H9 (cell line): ENCODE data around the gene B3GNT7. TPM values are rescaled to one million over a fixed set of nuclear protein-coding genes. Genes with fewer than 3 reads are reported as not detected.

ENCODE experiments used
- DNase-seq: peaks from one replicate; pipeline ENCODE4 v3.0.0-alpha.2; 2017
- H2AFZ ChIP-seq: one replicate; pipeline ENCODE4 v1.6.1; 2013; ENCODE audit warnings: mild to moderate bottlenecking, low read length, control low read depth, moderate library complexity
- H2AK5ac ChIP-seq: 2 replicates; pipeline ENCODE4 v1.6.1; 2013; ENCODE audit warnings: low read length, control low read depth, mixed read lengths; ENCODE audit not compliant: insufficient read length
- H2BK120ac ChIP-seq: one replicate; pipeline ENCODE4 v1.6.1; 2013; ENCODE audit warnings: low read depth, mild to moderate bottlenecking, low read length, control low read depth, inconsistent platforms; ENCODE audit not compliant: poor library complexity, severe bottlenecking
- H2BK12ac ChIP-seq: 2 replicates; pipeline ENCODE4 v1.6.1; 2013; ENCODE audit warnings: low read length, control low read depth, mixed read lengths, low read depth; ENCODE audit not compliant: insufficient read length
- H2BK15ac ChIP-seq: 2 replicates; pipeline ENCODE4 v1.6.1; 2013; ENCODE audit warnings: low read depth, low read length, control low read depth
- H2BK20ac ChIP-seq: one replicate; pipeline ENCODE4 v1.6.1; 2013; ENCODE audit warnings: low read depth, mild to moderate bottlenecking, low read length, control low read depth, inconsistent platforms; ENCODE audit not compliant: poor library complexity, severe bottlenecking
- H2BK5ac ChIP-seq: 2 replicates; pipeline ENCODE4 v1.6.1; 2013; ENCODE audit warnings: low read length, control low read depth, mixed read lengths; ENCODE audit not compliant: insufficient read length
- H3K14ac ChIP-seq: 2 replicates; pipeline ENCODE4 v1.6.1; 2013; ENCODE audit warnings: low read length, control low read depth; ENCODE audit not compliant: insufficient read depth
- H3K18ac ChIP-seq: 2 replicates; pipeline ENCODE4 v1.6.1; 2013; ENCODE audit warnings: low read depth, mild to moderate bottlenecking, mixed read lengths, low read length, control low read depth; ENCODE audit not compliant: insufficient read length
- H3K23ac ChIP-seq: 2 replicates; pipeline ENCODE4 v1.6.1; 2013; ENCODE audit warnings: low read length, control low read depth, mixed read lengths, low read depth; ENCODE audit not compliant: insufficient read length
- H3K23me2 ChIP-seq: 2 replicates; pipeline ENCODE4 v1.6.1; 2013; ENCODE audit warnings: low read depth, mild to moderate bottlenecking, mixed read lengths, low read length, control low read depth; ENCODE audit not compliant: insufficient read length, poor library complexity, severe bottlenecking
- H3K27ac ChIP-seq: 2 replicates; pipeline ENCODE4 v1.5.1; 2013; ENCODE audit warnings: low read length, control low read depth, mixed read lengths, low read depth; ENCODE audit not compliant: insufficient read length
- H3K27me3 ChIP-seq: 2 replicates; pipeline ENCODE4 v1.6.1; 2013; ENCODE audit warnings: low read length, control low read depth, inconsistent platforms; ENCODE audit not compliant: insufficient read depth
- H3K4ac ChIP-seq: 2 replicates; pipeline ENCODE4 v1.6.1; 2013; ENCODE audit warnings: low read depth, mild to moderate bottlenecking, control low read depth, inconsistent platforms, low read length, moderate library complexity
- H3K4me1 ChIP-seq: 2 replicates; pipeline ENCODE4 v1.6.1; 2013; ENCODE audit warnings: low read length, control low read depth, inconsistent platforms; ENCODE audit not compliant: insufficient read depth
- H3K4me2 ChIP-seq: 2 replicates; pipeline ENCODE4 v1.6.1; 2013; ENCODE audit warnings: low read length, control low read depth, mixed read lengths; ENCODE audit not compliant: insufficient read length, insufficient read depth
- H3K56ac ChIP-seq: 2 replicates; pipeline ENCODE4 v1.6.1; 2013; ENCODE audit warnings: low read depth, mild to moderate bottlenecking, mixed read lengths, low read length, control low read depth; ENCODE audit not compliant: insufficient read length
- H3K79me1 ChIP-seq: 2 replicates; pipeline ENCODE4 v1.6.1; 2013; ENCODE audit warnings: low read depth, mild to moderate bottlenecking, moderate library complexity, low read length, control low read depth, inconsistent platforms; ENCODE audit not compliant: insufficient read depth, poor library complexity, severe bottlenecking
- H3K79me2 ChIP-seq: 2 replicates; pipeline ENCODE4 v1.6.1; 2013; ENCODE audit warnings: low read length, control low read depth, inconsistent platforms; ENCODE audit not compliant: insufficient read depth
- H3K9ac ChIP-seq: 2 replicates; pipeline ENCODE4 v1.6.1; 2013; ENCODE audit warnings: low read length, control low read depth, mixed read lengths; ENCODE audit not compliant: insufficient read length; ENCODE audit errors: extremely low read depth
- H3K9me3 ChIP-seq: one replicate; pipeline ENCODE4 v1.6.1; 2013; ENCODE audit warnings: low read depth, low read length, inconsistent platforms; ENCODE audit not compliant: control insufficient read depth
- H3T11ph ChIP-seq: one replicate; pipeline ENCODE4 v1.6.1; 2013; ENCODE audit warnings: mild to moderate bottlenecking, low read length, control low read depth, inconsistent platforms
- H4K20me1 ChIP-seq: one replicate; pipeline ENCODE4 v1.6.1; 2013; ENCODE audit not compliant: control insufficient read depth, insufficient read length, insufficient read depth
- H4K5ac ChIP-seq: 2 replicates; pipeline ENCODE4 v1.6.1; 2013; ENCODE audit warnings: low read depth, mild to moderate bottlenecking, mixed read lengths, low read length, control low read depth; ENCODE audit not compliant: insufficient read length
- H4K8ac ChIP-seq: replicated peaks from 2 replicates; pipeline ENCODE4 v1.6.1; 2013; ENCODE audit warnings: low read length, control low read depth, mixed read lengths, low read depth; ENCODE audit not compliant: insufficient read length
- H4K91ac ChIP-seq: 2 replicates; pipeline ENCODE4 v1.6.1; 2013; ENCODE audit warnings: low read depth, mild to moderate bottlenecking, moderate library complexity, mixed read lengths, low read length, control low read depth; ENCODE audit not compliant: insufficient read length
- H3K27ac Mint-ChIP-seq, 3 experiments: 2 replicates in 2 of 3; 3 replicates in 1 of 3; pipeline ENCODE4 v1.8.0; 2020 to 2021; ENCODE audit warnings: mixed read lengths in 3 of 3, mild to moderate bottlenecking in 1 of 3, moderate library complexity in 1 of 3
- H3K27me3 Mint-ChIP-seq: 2 replicates; pipeline ENCODE4 v1.8.0; 2021; ENCODE audit warnings: low read depth, mild to moderate bottlenecking, moderate library complexity, mixed read lengths
- H3K36me3 Mint-ChIP-seq, 3 experiments: 2 replicates in 2 of 3; 3 replicates in 1 of 3; pipeline ENCODE4 v1.8.0; 2020 to 2021; ENCODE audit warnings: low read depth in 3 of 3, mixed read lengths in 3 of 3; ENCODE audit not compliant: insufficient read depth in 1 of 3
- H3K4me1 Mint-ChIP-seq, 2 experiments: 2 replicates each; pipeline ENCODE4 v1.8.0; 2020; ENCODE audit warnings: mixed read lengths in 2 of 2
- H3K4me3 Mint-ChIP-seq, 2 experiments: 2 replicates in 1 of 2; 3 replicates in 1 of 2; pipeline ENCODE4 v1.8.0; 2020 to 2021; ENCODE audit warnings: mild to moderate bottlenecking in 2 of 2, mixed read lengths in 2 of 2, moderate library complexity in 1 of 2
- H3K9me3 Mint-ChIP-seq, 2 experiments: 2 replicates in 1 of 2; 3 replicates in 1 of 2; pipeline ENCODE4 v1.8.0; 2020; ENCODE audit warnings: mild to moderate bottlenecking in 2 of 2, mixed read lengths in 2 of 2, moderate library complexity in 1 of 2
- WGBS: extraction: QIAGEN DNeasy Blood & Tissue Kit; methylation state at CpG from one replicate; pipeline ENCODE4 v1.1.7; 2013; ENCODE audit warnings: missing lambda C conversion rate, low lambda C conversion rate, mixed read lengths; ENCODE audit not compliant: insufficient read length; ENCODE audit errors: extremely low coverage; 5-methylcytosine and 5-hydroxymethylcytosine counted together
- total RNA-seq: library from RNA; stranded (reverse); gene quantifications from 2 replicates; pipeline ENCODE4 v1.2.1, GENCODE V29; 2021
- TF ChIP-seq, protein P1 (sequence below): fragments of 200-600 bp; sonication (generic); conservative IDR thresholded peaks from 3 replicates; pipeline ENCODE4 v1.8.0; 2021; ENCODE audit warnings: antibody characterized with exemption, mild to moderate bottlenecking

Gene B3GNT7
- total RNA-seq, 1 experiment from 2014 or later = 42.2 TPM

GRCh38 chr2:231384109-231384435 lies 11.4 kb upstream of the B3GNT7 start:
- Histone ChIP-seq H3K9ac (no peak overlapping the region), H2AK5ac (no peak overlapping the region), H3K56ac (no peak overlapping the region), H3T11ph (no peak overlapping the region), H3K27me3 (no peaks in the 10 kb centered on the region), H3K79me2 (no peaks in the 10 kb centered on the region), H4K8ac (no peak overlapping the region), H3K27ac (no peak overlapping the region), H3K4me1 (no peaks in the 10 kb centered on the region), H4K5ac (no peak overlapping the region), H2BK12ac (no peak overlapping the region), H2BK15ac (no peak overlapping the region), H3K18ac (no peak overlapping the region), H4K91ac (no peak overlapping the region), H2BK20ac (no peak overlapping the region), H3K23me2 (no peaks in the 10 kb centered on the region), H2BK120ac (no peak overlapping the region), H3K23ac (no peak overlapping the region), H2AFZ (no peak overlapping the region), H3K14ac (no peak overlapping the region), H4K20me1 (no peaks in the 10 kb centered on the region), H2BK5ac (no peak overlapping the region), H3K9me3 (no peaks in the 10 kb centered on the region), H3K4me2 (no peak overlapping the region), H3K4ac (no peak overlapping the region), H3K79me1 (no peaks in the 10 kb centered on the region)
- no CpG with 5 or more reads among the region's 2 CpGs for WGBS
- no peak for DNase-seq
- Mint-ChIP-seq H3K9me3 (peaks cover 10 to 15% of the 10 kb centered on the region in 2 experiments), H3K27me3 (peaks cover 5% of the 10 kb centered on the region; the same call in 1 of the 2 replicates), H3K4me3 (no peak overlapping the region), H3K4me1 (peaks cover 8 to 17% of the 10 kb centered on the region in 2 experiments), H3K27ac (no peak overlapping the region), H3K36me3 (peaks cover 7 to 10% (median 8%) of the 10 kb centered on the region in 3 experiments)
- TF ChIP-seq, protein P1, sequence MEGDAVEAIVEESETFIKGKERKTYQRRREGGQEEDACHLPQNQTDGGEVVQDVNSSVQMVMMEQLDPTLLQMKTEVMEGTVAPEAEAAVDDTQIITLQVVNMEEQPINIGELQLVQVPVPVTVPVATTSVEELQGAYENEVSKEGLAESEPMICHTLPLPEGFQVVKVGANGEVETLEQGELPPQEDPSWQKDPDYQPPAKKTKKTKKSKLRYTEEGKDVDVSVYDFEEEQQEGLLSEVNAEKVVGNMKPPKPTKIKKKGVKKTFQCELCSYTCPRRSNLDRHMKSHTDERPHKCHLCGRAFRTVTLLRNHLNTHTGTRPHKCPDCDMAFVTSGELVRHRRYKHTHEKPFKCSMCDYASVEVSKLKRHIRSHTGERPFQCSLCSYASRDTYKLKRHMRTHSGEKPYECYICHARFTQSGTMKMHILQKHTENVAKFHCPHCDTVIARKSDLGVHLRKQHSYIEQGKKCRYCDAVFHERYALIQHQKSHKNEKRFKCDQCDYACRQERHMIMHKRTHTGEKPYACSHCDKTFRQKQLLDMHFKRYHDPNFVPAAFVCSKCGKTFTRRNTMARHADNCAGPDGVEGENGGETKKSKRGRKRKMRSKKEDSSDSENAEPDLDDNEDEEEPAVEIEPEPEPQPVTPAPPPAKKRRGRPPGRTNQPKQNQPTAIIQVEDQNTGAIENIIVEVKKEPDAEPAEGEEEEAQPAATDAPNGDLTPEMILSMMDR = no peak
